22Rv1 (cell line): ENCODE data around the gene NT5DC1.

Experiments used
- ZFX ChIP-seq: fragments of 450-650 bp; IDR thresholded peaks from 2 replicates; pipeline ENCODE4 v1.6.1; 2017; ENCODE audit warnings: antibody characterized with exemption, borderline replicate concordance
- TF ChIP-seq, protein P1 (sequence below): fragments of 450-650 bp; IDR thresholded peaks from 2 replicates; pipeline ENCODE4 v1.5.1; 2017; ENCODE audit warnings: mild to moderate bottlenecking

GRCh38 chr6:116066789-116067188 is 33.9 kb upstream of the NT5DC1 start:
- TF ChIP-seq, protein P1, sequence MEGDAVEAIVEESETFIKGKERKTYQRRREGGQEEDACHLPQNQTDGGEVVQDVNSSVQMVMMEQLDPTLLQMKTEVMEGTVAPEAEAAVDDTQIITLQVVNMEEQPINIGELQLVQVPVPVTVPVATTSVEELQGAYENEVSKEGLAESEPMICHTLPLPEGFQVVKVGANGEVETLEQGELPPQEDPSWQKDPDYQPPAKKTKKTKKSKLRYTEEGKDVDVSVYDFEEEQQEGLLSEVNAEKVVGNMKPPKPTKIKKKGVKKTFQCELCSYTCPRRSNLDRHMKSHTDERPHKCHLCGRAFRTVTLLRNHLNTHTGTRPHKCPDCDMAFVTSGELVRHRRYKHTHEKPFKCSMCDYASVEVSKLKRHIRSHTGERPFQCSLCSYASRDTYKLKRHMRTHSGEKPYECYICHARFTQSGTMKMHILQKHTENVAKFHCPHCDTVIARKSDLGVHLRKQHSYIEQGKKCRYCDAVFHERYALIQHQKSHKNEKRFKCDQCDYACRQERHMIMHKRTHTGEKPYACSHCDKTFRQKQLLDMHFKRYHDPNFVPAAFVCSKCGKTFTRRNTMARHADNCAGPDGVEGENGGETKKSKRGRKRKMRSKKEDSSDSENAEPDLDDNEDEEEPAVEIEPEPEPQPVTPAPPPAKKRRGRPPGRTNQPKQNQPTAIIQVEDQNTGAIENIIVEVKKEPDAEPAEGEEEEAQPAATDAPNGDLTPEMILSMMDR = no peak
- no peak for TF ChIP-seq ZFX
